LNCAP (cell line): ENCODE results near the gene GARIN5A.

ENCODE experiments used
- CTCF ChIP-seq: fragments of 450-650 bp; IDR thresholded peaks from 2 replicates; pipeline ENCODE4 v1.5.1; 2017; ENCODE audit warnings: mild to moderate bottlenecking

The GARIN5A gene

DNA sequence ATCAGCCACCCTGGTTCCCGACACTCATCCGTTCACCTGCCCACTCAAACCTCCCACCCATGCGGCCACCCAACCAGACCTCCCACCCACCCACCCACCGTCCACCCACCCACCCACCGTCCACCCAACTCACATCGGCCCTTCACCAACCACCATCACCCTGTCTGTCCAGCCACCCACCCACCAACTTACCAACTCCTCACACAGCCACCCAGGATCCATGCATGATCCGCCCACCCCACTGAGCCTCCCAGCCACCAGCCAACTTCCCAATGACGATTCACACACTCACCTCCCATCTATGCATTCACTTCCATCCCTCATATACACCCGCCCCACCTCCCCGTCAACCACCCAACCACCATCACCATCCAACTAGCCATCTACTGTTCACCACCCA lies 30.1 kb upstream of the GARIN5A start:
- TF ChIP-seq CTCF: no peak

DNA sequence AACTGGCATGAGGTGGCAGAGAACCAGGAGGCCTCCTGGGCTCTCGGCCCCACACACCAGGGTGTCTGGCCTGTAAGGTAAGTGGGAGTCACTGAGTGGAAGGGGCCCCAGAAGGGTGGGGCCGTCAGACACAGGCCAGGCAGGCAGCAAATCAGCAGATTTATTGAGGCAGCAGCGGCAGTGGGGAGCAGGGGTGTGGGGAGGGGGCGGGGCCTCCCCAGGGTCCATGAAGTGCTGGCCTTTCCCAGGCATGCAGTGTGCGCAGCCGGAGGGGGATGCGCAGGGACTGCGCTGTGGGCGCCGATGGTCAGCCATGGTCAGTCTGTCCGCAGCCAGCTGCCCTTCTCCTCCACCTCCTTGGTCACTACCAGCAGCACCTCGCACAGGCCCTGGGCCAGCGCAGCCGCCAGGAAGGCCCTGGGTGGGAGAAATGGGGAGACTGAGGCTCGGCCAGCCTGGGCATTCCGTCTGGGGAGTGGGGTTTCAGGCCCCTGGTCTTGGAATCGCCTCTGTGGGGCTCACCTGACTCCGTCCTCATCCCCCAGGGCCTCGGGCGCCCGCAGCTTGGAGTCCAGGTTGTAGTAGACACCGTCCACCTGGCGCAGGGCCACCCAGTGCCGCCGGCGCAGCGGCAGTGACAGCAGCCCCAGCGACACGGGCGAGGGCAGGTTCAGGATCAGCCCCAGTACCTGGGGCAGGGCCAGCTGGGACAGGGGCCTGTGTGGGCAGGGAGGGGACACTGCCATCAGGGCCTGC lies 29.4 kb upstream of the GARIN5A start:
- TF ChIP-seq CTCF: no peak

DNA sequence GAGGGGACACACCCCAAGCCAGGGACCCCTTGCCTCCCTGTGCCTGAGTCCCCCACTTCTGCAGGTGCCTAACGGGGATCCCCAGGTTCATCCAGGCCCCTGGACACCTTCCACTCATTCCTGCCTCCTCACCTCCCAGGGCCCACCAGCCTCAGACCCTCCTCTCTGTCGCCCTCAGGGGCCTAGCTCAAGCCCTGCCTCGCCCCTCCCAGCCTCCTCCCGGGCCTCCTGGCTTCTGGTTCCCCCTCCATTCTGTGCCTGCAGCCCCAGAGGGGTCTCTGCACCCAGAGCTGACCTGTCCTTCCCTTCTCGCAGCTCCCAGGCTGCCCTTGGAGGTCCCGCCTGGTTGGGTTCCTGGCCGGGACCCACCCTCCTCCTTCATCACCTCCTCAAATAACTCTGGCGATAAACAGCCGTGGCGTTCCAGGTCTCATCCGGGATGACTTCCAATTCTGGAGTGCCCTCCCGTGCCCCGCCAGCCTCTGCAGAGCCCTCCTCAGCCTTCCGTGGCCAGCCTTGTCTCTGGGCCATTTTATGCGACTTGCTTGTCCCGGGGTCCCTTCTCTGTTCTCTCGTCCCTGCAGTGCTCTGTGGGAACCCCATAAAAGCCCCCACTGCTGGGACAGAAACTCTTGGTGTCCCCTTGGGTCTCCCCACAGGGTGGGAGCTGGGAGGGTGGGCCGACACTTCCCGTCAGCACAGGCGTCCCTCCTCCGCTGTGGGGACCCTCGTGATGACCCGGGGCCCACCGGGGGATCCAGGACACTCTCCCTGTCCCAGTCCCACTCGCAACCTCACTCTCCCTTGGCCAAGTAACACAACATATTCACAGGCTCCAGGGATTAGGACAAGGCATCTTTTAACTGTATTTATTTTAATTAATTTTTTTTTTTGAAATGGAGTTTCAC lies 25.2 kb upstream of the GARIN5A start:
- no peak for TF ChIP-seq CTCF

DNA sequence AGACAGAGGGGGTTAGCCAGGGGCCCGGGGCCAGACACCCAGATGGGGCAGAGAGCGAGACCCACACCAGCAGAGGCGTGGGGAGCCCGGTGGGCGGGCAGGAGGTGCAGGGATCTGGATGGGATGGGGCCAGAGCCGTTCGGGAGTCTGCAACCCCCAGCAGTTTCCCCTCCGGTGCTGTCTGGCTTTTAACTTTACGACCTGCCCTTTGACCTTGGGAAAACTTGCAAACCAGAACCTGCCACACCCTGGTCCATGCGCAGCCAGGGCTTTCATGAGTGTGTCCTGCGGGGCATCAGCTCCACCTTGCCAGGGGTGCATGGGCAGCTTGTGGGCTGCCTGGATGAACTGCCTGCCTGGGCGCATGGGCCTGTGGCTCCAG lies 24.5 kb upstream of the GARIN5A start:
- no peak for TF ChIP-seq CTCF

GRCh38 chr19:50500753-50501151 lies 24.1 kb upstream of the GARIN5A start:
- TF ChIP-seq CTCF: no peak

DNA sequence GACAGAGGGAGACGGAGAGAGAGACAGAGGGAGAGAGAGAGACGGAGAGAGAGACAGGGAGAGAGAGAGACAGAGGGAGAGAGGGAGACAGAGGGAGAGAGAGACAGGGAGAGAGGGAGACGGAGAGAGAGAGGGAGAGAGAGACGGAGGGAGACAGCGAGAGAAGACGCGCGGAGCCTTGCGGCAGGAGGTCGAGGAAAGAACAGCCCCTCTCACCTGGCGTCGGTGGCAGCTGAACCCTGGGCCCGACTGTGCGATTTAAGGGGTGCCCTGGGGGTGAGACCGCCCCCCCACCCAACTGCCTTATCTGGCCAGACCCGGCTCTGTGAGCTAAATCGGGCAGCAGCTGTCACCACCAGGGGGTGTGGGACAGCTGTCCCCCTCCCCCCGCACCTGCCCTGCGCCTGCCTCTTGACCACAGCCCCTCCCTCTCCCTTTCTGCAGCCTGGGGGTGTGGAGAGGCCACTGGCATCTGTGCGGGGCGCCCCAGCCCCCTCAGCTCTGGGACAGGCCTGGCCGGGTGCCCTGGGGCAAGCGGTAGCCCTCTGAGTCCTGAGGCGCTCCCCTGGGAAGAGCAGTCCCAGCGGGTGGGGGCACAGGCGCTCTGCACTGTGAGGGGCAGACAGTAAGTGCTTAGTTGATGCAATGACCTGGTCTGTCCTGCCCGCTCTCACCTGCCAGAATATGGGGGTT lies 23.6 kb upstream of the GARIN5A start:
- peak; percentile 29; the same call in 1 of the 2 replicates for TF ChIP-seq CTCF

GRCh38 chr19:50498219-50499056 lies 21.8 kb upstream of the GARIN5A start:
- no peak for TF ChIP-seq CTCF
